Endothelial cell of hepatic sinusoid (primary cell): ENCODE measurements around the gene SUGP1.

Experiments
- in situ Hi-C: cut with HindIII; loops from 2 replicates; pipeline ENCODE4 v1.10.0; 2017; ENCODE audit warnings: low sequenced_read_pairs

Gene SUGP1

DNA sequence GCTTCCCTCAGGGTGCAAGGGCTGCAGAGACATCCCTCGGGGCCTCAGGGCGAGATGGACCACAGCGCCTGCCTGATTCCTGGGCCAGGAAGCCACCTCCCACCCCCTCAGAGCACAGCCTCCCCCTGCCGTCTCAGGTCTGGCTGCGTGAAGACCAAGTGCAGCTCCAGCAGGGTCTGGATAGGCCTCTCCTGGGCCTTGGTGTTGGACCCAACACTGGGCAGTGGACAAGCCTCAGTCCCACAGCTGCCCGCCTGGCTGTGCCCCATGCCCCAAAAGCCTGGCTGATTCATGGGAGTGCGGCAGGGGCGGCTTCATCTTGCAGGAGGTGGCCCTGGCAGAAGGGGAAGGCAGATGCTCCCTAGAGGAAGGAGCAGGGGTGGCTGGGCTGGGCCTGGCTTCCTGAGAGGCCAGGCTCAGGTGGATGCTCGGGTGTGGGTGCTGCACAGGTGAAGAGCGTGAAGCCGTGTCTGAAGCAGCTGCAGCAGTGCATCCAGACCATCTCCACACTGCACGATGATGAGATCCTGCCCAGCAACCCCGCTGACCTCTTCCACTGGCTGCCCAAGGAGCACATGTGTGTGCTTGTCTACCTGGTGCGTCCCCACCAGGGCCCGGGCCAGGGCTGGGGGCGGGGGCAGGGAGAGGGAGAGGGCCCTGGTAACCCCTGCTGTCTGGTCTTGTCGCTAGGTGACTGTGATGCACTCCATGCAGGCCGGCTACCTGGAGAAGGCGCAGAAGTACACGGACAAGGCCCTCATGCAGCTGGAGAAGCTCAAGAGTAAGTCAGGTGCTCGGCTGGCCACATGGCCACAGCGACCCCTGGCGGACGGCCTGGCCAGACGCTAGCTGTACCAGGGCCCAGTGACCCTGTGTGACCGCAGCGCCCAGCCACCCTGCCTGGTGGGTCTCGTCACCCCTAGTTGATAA, 22.0 kb upstream of the SUGP1 start:
- in situ Hi-C loops: no loop called here

DNA sequence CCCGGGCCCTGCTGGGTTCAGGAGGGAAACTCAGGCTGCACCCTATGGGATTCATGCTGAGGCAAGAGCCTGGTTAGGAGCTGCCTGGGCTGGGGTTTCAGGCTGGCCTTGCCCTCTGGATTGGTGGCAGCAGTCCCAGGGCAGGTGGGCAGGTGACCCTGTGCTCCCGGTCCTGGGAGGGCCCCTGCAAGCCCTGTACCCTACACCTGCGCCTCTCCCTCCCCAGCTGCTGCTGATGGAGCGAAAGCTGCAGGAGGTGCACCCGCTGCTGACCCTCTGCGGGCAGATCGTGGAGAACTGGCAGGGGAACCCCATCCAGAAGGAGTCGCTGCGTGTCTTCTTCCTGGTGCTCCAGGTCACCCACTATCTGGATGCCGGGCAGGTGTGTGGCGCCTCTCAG, 20.7 kb upstream of the SUGP1 start:
- in situ Hi-C loops: no loop called here

DNA sequence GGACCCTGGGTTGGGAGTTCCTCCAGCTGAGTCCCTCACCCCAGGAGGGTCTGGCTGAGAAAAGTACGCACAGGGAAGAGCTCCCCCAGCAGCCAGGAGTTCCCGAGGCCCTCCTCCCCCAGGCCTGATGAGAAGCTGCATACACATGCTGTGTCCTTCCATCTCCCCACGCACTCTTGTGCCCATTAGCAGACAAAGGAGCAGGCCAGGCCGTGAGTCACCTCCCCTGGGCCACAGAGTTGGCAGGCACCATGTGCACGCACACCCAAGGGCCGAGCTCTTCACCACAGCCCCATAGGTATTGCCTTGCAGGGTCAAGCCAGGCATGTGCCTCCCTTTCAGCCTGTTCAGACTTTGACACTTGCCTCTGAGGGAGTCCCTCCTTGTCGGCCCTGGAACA, 17.8 kb upstream of the SUGP1 start:
- in situ Hi-C loops: loop anchor here (10.0 kb wide), 3 partner anchors 143 to 197 kb away; partner anchors contain the start of genes BORCS8, CILP2 and RFXANK

DNA sequence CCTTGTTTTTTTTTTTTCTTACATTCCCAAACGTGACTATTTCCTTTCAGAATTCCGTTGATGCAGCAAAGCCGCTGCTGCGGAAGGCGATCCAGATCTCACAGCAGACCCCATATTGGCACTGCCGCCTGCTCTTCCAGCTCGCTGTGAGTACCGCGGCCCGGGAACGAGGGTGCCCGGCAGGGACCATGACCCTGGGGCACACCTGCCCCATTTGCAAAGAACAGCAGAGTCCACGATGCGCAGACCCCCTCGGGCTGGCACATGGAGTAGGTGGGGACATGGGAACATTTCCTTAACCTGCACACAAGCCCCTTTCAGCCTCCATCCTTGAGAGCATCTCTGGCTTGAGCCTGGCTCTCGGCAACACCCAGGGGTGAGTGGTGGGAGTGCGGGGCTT, 16.8 kb upstream of the SUGP1 start:
- in situ Hi-C loops: loop anchor here (10.0 kb wide), 3 partner anchors 142 to 198 kb away; partner anchors contain the start of genes BORCS8, CILP2 and RFXANK

- in situ Hi-C loops: loop anchor here (10.0 kb wide), 3 partner anchors 142 to 198 kb away; partner anchors contain the start of genes BORCS8, CILP2 and RFXANK
Observed at GRCh38 chr19:19336597-19336996, 16.3 kb upstream of the SUGP1 start.

GRCh38 chr19:19335408-19336158, 15.3 kb upstream of the SUGP1 start:
- in situ Hi-C loops: loop anchor here (10.0 kb wide), 3 partner anchors 141 to 199 kb away; partner anchors contain the start of genes BORCS8, CILP2 and RFXANK

DNA sequence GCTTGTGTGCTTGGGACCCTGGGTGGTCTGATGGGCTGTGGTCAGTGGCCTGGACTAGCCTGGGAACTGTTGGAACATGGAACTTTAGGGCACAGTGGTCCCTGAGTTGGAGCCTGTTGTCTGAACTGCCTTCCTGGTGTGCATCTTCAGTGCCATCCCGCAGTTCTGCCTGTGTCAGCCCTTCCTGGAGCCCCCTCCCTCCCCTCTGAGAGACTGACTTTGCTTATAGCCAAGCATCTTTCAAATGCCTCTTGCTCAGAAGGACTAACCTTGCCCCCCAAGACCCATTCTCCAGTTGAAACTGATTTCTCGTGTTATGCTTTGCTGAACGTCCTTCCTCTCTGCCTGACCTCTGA, 14.7 kb upstream of the SUGP1 start:
- in situ Hi-C loops: loop anchor here (10.0 kb wide), 3 partner anchors 140 to 200 kb away; partner anchors contain the start of genes BORCS8, CILP2 and RFXANK

GRCh38 chr19:19334063-19334988, 14.0 kb upstream of the SUGP1 start:
- in situ Hi-C loops: loop anchor here (10.0 kb wide), 3 partner anchors 140 to 200 kb away; partner anchors contain the start of genes BORCS8, CILP2 and RFXANK

DNA sequence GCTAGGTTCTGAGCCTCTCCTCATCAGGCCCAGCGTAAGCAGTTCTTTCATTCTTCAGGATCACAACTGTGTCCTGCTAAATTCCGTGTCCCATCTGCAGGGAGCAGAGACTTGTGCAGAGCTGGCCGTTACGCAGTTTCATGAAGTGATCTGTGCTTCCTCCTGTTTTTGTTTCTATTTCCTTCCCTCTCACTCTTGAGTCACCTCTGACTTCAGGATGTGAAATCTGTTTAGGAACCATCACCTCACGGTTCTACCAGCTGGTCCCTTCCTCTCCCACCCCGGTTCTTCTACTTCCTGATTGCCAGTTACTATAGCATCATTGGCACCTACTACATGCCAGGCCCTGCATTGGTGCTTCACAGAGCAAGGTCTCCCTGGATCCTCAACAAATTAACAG, 8.8 kb upstream of the SUGP1 start:
- in situ Hi-C loops: no loop called here

DNA sequence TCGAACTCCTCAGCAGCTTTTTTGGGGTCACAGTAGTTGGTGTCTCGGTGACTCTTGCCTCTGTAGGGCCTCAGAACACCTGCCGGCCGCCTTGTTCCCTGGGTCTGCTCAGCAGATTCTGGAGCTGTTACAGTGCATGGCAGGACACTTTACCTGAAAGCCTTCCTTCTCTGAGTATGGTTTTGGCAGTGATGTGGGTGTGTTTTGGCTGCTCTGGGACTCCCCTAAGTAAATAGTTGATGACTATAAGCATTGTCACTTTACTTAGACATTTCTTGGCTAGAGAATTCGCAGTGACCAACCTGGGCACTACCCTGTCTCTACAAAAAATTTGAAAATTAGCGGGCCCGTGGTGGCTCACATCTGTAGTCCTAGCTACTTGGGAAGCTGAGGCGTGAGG, 7.4 kb upstream of the SUGP1 start:
- in situ Hi-C loops: no loop called here

DNA sequence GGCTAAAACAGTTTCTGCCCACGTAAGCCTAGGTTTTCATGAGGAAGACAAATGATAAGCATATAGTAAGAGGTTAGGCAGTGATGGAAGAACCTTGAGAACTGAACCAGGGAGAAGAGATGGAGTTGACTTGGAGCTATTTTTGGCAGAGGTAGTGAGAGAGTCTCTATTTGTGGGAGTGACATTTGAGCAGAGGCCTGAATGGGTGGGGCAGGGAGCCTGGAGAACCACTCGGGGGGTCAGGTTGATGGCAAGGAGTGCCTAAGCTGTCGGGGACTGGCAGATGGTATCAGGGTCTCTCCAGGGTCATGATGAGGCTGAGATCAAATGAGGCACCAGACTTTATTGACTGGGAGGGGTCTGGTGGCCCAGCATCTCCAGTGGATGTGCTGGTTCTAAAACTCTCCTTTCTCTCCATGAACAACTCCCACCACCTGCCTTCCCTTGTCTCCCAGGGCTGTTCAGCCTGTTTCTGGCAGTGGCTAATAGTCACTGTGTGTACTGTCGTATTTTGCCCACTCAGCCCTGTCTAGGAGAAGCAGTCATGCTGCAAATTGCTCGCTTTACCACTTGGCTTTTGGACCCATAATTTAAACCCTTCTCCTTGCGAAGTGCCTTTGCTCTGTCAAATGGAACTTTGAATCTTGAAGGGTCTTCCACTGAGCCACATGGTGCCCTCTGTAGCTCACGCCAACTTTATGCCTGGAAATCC, 3.9 kb upstream of the SUGP1 start:
- in situ Hi-C loops: no loop called here

- in situ Hi-C loops: no loop called here
Observed at GRCh38 chr19:19321141-19321577, 850 bp upstream of the SUGP1 start.

DNA sequence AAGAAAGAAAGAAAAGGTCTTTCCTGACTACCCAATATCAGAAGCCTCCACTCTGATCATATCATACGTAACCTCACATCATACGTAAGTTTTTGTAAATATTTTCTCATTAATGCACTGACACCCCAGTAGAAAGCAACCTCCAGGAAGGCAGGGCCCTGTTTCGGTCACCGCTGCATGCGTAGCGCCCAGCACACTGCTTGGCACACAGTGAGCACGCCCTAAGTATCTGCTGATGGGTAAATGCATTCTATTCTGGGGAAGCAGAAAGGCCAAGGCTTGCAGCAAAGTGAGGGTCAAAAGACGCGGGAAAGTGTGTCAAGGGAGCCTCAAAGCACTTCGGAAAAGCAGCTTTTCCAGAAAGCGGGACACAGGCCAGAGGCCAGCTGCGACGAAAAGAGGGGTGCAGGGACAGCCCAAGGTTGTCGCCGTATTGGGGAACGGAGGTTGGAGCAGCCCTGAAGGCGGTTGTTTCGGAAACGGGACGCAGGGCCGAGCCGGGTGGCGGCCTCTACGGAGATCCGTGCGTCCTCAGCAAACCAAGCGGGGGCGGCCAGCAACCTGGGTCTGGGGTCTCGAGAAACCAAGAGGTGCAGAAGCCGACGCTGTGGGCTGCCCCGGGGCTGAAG, 463 bp downstream of the SUGP1 start:
- in situ Hi-C loops: no loop called here

- in situ Hi-C loops: no loop called here
Observed at GRCh38 chr19:19316082-19316481, 4.2 kb downstream of the SUGP1 start.

GRCh38 chr19:19315444-19315843, 4.9 kb downstream of the SUGP1 start:
- in situ Hi-C loops: no loop called here

GRCh38 chr19:19308373-19308772, 11.9 kb downstream of the SUGP1 start:
- in situ Hi-C loops: no loop called here

- in situ Hi-C loops: no loop called here
Observed at GRCh38 chr19:19306191-19306590, 14.1 kb downstream of the SUGP1 start.

GRCh38 chr19:19305696-19306095, 14.6 kb downstream of the SUGP1 start:
- in situ Hi-C loops: no loop called here

GRCh38 chr19:19305066-19305465, 15.2 kb downstream of the SUGP1 start:
- in situ Hi-C loops: no loop called here
